ENCODE measurements around the gene TEX48.

Gene TEX48

DNA sequence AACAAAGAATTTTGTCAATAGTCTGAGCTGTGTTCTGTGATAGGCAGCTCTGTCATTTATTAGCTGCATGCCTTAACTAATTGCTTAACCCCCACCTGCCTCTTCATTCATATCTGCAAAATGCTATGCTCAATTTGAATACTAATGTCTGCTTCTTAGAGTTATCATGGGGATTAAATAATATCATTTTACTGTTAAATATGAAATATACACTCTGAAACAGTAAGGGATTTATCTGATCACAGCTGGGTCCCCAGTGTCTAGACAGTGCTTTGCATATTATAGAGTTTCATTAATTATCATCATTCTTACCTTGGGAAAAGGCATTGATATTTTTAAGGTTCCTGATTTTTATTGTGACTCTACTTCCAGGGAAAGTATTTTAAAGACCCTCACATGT, 12.0 kb downstream of the TEX48 start:
- Histone ChIP-seq H3K27ac (ENCODE audit: low read depth, low read length, poor library complexity, severe bottlenecking) (no peak overlapping the region), H3K79me2 (ENCODE audit: insufficient read depth, low read length) (no peaks in the 10 kb centered on the region), H3K9me2 (ENCODE audit: low read depth, low read length) (no peaks in the 10 kb centered on the region), H3F3A (ENCODE audit: insufficient read depth, low read length) (no peaks in the 10 kb centered on the region), H3K9ac (ENCODE audit: low read length) (no peak overlapping the region), H2AFZ (ENCODE audit: low read length) (no peak overlapping the region), H3K36me3 (ENCODE audit: insufficient read depth, low read length) (no peaks in the 10 kb centered on the region), H3K9me3 (ENCODE audit: low read length) (no peaks in the 10 kb centered on the region), H3K27me3 (ENCODE audit: insufficient read depth, low read length) (no peaks in the 10 kb centered on the region), H3K4me2 (ENCODE audit: low read length) (no peak overlapping the region), H3K4me3 (ENCODE audit: low read depth, low read length, poor library complexity, severe bottlenecking) (no peak overlapping the region), H4K20me1 (ENCODE audit: insufficient read depth, low read length) (no peaks in the 10 kb centered on the region), H3K4me1 (ENCODE audit: insufficient read depth, low read length, severe bottlenecking) (no peaks in the 10 kb centered on the region)
- TF ChIP-seq EZH2 (IDR thresholded peaks at IDR 0.05; ENCODE audit: borderline replicate concordance, low read length): no peak
- TF ChIP-seq, protein P1, sequence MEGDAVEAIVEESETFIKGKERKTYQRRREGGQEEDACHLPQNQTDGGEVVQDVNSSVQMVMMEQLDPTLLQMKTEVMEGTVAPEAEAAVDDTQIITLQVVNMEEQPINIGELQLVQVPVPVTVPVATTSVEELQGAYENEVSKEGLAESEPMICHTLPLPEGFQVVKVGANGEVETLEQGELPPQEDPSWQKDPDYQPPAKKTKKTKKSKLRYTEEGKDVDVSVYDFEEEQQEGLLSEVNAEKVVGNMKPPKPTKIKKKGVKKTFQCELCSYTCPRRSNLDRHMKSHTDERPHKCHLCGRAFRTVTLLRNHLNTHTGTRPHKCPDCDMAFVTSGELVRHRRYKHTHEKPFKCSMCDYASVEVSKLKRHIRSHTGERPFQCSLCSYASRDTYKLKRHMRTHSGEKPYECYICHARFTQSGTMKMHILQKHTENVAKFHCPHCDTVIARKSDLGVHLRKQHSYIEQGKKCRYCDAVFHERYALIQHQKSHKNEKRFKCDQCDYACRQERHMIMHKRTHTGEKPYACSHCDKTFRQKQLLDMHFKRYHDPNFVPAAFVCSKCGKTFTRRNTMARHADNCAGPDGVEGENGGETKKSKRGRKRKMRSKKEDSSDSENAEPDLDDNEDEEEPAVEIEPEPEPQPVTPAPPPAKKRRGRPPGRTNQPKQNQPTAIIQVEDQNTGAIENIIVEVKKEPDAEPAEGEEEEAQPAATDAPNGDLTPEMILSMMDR (IDR thresholded peaks at IDR 0.05; ENCODE audit: low read length): no peak

DNA sequence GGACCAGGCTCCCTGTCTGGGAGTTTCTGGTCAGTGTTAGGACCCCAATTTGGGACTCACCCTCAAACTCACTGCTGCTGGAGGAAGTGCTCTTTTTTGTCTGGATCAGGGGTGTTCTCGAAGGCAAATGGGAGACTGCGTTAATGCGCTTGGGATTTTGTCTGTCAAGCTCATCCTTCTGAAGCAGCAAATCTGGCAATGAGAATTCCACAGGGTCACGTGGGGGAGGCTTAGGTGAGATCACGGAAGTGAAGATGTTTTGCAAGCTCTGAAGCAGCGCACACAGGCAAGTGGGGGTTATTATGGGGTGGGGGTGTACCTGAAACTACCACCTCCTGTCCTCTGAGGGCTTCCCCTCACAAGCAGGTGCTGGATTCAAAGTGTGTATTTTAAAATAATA, 13.8 kb downstream of the TEX48 start:
- Histone ChIP-seq H3K27ac (ENCODE audit: low read depth, low read length, poor library complexity, severe bottlenecking) (no peak overlapping the region), H3K4me1 (ENCODE audit: insufficient read depth, low read length, severe bottlenecking) (no peaks in the 10 kb centered on the region), H3K9me3 (ENCODE audit: low read length) (no peaks in the 10 kb centered on the region), H3K36me3 (ENCODE audit: insufficient read depth, low read length) (no peaks in the 10 kb centered on the region), H2AFZ (ENCODE audit: low read length) (no peak overlapping the region), H3K4me2 (ENCODE audit: low read length) (no peak overlapping the region), H4K20me1 (ENCODE audit: insufficient read depth, low read length) (no peaks in the 10 kb centered on the region), H3K27me3 (ENCODE audit: insufficient read depth, low read length) (peaks cover under 1% of the 10 kb centered on the region; the same call in 1 of the 2 replicates), H3F3A (ENCODE audit: insufficient read depth, low read length) (no peaks in the 10 kb centered on the region), H3K4me3 (ENCODE audit: low read depth, low read length, poor library complexity, severe bottlenecking) (no peak overlapping the region), H3K9me2 (ENCODE audit: low read depth, low read length) (no peaks in the 10 kb centered on the region), H3K79me2 (ENCODE audit: insufficient read depth, low read length) (no peaks in the 10 kb centered on the region), H3K9ac (ENCODE audit: low read length) (no peak overlapping the region)
- TF ChIP-seq, protein P1 (IDR thresholded peaks at IDR 0.05; ENCODE audit: low read length): no peak
- no peak for TF ChIP-seq EZH2 (IDR thresholded peaks at IDR 0.05; ENCODE audit: borderline replicate concordance, low read length)

DNA sequence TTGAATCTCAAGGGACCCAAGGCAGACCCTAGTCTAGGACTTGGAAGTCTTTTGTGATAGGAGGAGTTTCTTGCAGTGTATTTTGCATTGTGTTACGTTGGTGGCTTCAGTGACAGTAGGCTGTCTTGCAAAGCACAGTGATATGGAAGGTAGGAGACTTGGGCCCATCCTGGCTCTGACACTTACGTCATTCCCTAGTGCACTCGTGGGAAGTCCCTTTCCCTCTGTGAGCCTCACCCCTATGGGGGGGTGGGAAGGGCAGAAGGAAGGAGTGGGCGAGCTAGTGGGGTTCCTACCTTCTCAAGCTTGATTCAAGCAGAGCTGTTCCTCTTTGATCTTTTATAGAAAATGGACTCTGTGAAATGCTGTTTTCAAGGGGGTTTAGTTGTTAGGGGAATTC, 15.1 kb downstream of the TEX48 start:
- Histone ChIP-seq H4K20me1 (ENCODE audit: insufficient read depth, low read length) (no peaks in the 10 kb centered on the region), H3K4me1 (ENCODE audit: insufficient read depth, low read length, severe bottlenecking) (no peaks in the 10 kb centered on the region), H3K79me2 (ENCODE audit: insufficient read depth, low read length) (no peaks in the 10 kb centered on the region), H3K9ac (ENCODE audit: low read length) (no peak overlapping the region), H3K27me3 (ENCODE audit: insufficient read depth, low read length) (peaks cover 5% of the 10 kb centered on the region; the same call in 1 of the 2 replicates), H3K36me3 (ENCODE audit: insufficient read depth, low read length) (no peaks in the 10 kb centered on the region), H3K27ac (ENCODE audit: low read depth, low read length, poor library complexity, severe bottlenecking) (no peak overlapping the region), H2AFZ (ENCODE audit: low read length) (no peak overlapping the region), H3K4me3 (ENCODE audit: low read depth, low read length, poor library complexity, severe bottlenecking) (no peak overlapping the region), H3F3A (ENCODE audit: insufficient read depth, low read length) (no peaks in the 10 kb centered on the region), H3K9me3 (ENCODE audit: low read length) (no peaks in the 10 kb centered on the region), H3K9me2 (ENCODE audit: low read depth, low read length) (no peaks in the 10 kb centered on the region), H3K4me2 (ENCODE audit: low read length) (no peak overlapping the region)
- no peak for TF ChIP-seq EZH2 (IDR thresholded peaks at IDR 0.05; ENCODE audit: borderline replicate concordance, low read length)
- TF ChIP-seq, protein P1 (IDR thresholded peaks at IDR 0.05; ENCODE audit: low read length): no peak

All from OCI-LY1 (cell line).